Activated CD8-positive, alpha-beta memory T cell treated with anti-CD3 and anti-CD28 coated beads, Interleukin-2, amount 50 U/mL, for 1 hour (primary cell): ENCODE data around the gene FMN1.
"Not testable (repeated sequence)": the region's sequence is repeated elsewhere in the genome, so short reads cannot be mapped to it uniquely, and the experiment has no call there.

Experiments
- DNase-seq: peaks from one replicate; pipeline ENCODE4 v3.0.0-alpha.2; 2020; ENCODE audit errors: extremely low read depth

Gene FMN1

DNA sequence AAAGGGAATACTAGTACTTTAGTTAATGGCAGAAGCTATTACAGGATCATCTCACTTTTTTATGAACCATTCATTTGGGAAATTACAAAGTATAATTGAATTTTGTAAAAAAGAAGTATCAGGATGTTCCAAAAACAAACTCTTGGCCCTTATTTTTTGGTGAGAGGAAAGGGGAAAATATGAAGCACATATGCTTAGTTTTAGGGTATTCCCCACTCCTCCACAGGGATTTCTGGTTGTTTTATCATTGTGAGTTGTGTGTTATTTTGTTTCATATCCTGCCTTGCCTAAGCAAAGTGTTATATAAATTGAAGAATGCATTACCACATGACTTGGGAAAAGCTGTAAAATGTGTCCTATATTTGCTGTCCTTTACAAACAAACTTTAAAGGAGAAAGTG lies 227.0 kb downstream of the FMN1 start:
- DNase-seq: no peak

DNA sequence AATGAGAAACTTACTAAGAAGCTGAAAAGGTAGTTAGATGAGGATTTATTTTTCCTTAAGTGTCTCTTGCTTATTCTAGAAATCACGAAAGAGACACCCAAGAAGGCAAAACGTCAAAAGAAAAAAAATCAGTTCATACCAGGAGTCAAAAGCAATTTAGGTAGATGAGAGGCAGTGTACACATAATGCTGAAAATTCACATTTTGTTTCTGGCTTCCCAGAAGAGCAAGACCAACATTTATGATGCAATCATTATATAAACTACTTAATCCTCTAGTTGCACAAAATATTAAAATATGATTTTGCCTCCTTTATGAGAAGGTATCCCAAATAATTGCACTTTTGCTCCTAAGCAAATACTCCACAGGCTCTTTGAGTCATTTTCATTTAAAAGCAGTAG lies 228.0 kb downstream of the FMN1 start:
- no peak for DNase-seq

DNA sequence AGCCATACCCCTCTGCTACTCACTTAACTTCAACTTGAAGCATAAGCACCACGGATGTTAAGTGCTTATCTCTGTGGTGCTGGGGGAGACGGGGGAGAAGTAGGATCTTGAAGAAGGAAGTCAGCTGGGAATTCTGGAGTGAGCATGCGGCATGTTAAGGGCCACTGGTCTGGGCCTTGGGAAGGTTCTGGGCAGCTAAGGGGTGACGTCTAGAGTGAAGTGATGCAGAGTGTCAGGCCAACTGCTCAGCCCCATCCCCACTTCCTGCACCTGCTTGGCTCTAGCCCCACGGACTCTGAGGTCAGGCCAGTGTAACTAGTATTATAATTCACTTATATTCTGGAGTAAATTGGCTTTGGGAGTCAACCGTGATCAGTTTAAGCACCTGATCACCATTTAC lies 228.6 kb downstream of the FMN1 start:
- no peak for DNase-seq

DNA sequence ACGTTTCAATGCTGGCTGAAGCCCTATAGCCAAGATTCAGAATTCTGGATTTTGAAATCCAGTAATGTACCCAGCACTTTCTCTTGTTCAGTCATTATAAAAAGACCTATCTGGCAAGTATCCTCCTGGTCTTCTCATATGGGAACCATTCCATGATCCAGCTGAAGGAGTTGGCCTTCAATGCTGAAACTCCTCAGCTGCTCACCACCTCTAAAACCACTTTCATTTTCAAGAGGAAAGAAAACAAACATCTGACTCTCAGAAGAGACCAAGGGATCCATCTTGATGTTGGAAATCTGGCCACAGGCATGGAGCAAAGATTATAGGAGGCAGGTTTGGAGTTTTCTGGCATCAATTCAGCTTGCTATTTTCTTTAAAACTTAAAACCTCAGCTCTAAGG lies 235.4 kb downstream of the FMN1 start:
- DNase-seq: no peak

DNA sequence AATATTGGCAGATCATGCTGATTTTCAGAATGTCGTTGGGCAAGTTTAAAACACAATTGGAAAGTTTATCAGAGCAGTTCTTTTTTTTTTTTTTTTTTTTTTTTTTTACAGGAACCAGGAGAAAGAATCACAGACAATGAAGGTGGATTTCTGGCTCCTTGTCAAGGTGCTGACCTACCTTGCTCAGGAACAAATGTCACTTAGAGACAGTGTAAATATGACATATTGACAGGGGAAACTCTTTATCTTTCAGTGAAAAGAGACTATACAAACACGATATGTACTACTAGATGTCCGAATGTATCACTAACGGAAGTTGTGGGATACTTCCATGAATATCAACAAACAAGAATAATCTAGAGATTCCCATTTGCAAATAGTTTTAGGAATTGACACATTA lies 237.3 kb downstream of the FMN1 start:
- DNase-seq: no peak

DNA sequence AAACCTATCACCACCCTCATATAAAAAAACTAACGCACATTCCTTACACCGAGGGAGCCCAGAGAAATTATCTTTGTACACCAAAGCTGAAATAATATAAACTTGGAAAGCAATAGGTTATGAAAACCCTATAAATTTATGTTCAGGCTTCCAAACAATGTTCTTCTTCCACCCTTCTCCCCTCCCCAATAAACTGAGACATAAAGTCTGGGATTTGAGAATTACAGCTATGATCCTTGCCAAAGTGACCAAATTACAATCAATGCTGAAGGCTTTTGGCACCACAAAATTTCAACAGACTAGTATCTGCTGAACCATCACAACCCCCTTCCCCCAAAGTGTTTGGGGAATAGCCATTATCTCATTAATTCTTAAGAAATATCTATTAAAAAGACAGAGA lies 237.8 kb downstream of the FMN1 start:
- no peak for DNase-seq

DNA sequence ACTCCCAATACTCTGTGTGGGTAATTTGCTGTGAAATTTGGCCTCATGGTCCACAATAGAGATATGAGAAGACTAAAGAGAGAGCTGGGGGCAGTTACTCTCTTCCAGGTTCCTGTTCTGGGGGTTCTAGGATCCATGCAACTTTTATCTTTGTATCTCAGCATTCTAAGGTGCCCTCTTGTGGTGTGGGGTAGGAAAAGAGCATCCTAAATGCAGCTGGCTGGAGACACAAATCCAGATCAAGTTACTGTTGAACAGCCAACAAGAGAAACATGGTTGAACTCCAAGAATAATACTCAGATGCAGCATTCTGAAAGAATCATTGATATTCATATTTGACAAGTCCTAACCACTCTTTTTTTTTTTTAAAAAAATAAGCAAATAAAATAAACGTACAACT lies 238.5 kb downstream of the FMN1 start:
- no peak for DNase-seq

DNA sequence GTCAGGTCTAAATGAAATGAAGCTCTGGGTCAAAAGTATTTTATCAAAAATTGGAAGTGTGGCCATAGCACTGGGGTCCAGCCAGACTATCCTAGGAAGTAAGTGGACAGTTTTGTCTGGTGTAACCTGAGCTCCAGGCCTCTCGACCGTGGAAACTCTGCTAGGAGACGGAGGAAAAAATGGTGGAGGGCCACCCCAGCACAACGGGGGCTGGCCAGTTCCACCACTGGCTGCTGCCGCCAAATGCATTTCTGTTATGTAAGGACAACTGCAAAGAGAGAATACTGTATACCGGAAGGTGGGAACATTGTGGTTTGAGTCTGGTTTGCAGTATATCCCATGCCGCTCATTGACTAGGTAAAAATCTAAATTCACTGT lies 241.0 kb downstream of the FMN1 start:
- DNase-seq: no peak

DNA sequence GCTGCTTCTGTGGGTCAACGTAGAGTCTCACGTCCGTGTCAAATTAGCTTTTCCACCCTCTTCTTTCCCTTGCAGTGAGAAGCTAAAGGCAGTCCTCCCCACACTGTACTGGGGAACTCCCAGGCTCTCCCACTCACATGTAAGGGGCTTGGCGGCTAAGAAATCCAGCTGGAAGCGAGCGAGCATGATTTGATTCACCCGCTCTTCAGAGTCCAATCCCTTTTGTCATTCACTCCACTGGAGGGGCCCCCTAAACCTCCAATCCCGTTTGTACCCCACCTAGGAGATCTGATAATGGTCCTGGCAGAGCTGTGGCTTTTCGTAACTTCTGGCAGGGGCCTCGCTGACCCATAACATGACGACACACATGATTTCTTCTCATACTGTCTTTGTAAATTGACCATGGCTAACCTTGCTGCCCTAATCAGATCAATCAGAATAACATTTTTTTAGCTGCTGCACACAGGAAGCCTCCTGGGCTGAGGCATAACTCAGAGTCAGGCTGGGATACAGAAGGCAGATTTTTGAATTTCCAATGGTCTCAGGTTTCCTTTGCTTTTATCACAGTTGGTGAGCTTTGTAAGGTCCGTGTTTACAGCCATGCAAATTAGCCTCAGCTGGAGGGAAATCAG lies 241.5 kb downstream of the FMN1 start:
- no peak for DNase-seq

DNA sequence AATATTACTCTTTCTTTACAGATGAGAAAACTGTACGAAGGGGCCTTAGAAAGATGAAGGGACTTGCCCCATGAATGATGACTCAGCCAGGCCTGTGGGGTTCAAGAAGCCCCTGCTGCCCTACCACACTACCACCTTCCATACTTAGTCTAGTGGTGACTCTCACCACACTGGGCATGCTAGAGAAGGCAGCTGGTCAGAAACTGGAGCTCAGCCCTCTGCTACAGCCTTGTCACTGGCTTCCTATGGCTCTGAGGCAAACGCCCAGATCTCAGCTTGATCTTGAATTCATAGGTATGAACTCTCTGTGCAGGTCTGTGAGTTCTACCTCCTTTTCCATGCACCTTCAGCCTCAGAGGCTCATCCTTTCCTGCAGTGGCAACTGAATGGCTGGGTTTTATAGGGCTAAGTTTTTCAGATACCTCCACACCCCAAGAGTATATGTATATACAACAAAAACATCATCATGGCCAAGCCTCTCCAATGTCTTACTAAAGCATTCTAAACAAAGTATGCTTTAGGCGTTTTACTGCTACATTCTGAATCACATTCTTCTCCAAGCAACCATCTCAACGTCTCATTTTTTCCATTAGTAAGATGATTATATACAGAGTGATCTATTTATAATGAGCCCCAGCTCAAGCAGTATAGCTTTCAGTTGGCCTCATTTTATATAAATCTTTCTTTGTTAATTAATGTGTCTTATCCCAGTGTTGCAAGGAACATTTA lies 242.6 kb downstream of the FMN1 start:
- DNase-seq: no peak

DNA sequence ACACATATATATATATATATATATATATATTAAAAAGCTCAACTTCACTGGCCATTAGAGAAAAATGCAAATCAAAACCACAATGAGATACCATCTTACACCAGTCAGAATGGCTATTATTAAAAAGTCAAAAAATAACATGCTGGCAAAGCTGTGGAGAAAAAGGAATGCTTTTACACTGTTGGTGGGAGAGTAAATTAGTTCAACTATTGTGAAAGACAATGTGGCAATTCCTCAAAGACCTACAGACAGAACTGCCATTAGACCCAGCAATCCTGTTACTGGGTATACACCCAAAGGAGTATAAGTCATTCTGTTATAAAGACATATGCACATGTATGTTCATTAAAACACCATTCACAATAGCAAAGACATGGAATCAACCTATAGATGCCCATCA lies 244.5 kb downstream of the FMN1 start:
- not testable (repeated sequence) for DNase-seq

DNA sequence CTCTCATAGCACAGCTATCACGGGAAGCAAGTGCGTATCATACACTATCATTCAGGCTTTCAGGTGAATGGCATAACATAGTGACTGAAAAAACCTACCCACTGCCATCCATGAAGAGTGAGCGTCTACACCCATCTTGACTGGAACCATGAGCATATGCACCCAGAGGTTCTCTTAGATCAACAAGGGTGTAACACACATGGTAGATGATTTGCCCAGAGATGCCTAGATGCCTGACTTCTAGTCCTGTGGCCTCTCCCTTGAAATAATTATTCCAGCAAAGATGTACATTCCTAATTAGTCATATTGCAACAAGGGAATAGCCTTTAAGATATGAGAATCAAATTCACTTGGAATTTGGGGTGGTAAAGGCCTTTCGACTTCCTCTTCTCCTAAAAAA lies 248.3 kb downstream of the FMN1 start:
- no peak for DNase-seq

DNA sequence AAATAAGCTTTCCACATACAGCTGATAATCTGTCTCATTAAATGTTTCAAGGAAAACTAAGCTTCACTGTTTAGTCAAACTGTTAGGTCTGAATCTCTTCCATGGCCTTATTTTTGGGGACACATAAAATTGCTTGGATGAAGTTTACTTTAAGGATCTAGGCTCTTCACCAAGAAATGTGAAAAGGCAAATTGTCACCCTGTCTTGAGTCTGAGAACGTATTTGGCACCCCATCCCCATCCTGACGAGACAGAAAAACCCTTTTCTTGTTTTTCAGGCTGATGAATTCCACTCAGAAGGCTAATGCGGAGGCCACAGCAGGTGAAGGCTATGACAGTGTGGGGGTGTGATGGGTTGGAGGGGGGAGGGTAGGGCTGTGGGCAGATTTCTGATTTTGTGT lies 250.1 kb downstream of the FMN1 start:
- no peak for DNase-seq

DNA sequence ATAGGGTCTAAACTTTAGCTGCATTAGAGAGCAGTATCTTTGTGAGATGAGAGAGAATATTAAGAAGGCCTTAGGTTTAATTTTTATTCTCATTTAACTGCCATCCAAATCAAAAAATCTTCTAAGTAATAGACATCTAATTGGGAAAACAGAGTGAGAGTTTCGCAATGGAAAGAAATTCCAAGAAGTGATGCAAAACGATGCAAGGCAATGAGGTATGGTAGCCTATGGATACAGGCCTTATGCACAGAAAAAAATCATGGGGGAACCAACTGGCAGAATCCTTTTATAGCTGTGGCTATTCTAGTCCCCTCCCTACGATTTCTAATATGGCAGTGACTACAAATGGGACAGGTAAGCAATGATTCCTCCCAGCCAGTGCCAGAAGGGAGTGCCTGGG lies 250.8 kb downstream of the FMN1 start:
- DNase-seq: no peak

DNA sequence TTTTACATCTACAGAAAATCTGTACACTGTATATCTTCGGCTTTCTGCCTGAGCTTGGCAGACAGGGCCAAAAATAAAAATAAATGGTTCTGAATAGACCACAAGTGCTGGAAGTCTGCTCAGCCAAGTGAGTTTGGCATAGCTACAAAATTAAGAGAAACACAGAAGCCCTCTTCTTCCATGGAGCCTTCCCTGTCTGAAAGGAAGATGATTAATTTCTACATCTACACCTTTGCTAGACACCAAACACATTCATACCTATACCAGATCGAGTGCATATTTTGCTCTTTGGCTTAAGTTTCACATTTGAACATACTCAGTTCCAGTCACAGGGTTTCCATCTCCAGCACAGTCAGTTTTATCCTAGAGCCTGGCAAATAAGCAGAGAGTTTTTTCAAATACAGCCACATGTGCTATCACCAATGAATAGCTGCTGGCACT lies 252.1 kb downstream of the FMN1 start:
- DNase-seq: no peak

DNA sequence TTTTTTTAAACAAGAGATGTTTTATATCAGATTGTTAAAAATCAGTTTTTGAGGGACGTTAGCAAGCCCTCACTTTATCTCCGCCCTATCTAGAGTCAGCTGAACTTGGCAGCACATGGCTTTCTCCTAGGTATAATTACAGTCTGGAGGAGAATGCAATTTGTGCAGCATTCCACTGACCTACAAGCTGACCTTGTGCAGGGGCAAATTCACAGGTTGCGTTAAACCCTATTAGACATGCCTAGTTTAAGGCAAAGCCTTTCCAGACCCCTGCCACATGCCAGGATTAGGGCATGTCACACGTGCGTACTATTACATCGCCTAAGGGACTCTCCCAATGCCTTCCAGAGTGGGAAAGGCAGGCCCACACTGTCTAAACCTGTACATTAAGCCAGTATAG lies 252.7 kb downstream of the FMN1 start:
- no peak for DNase-seq

DNA sequence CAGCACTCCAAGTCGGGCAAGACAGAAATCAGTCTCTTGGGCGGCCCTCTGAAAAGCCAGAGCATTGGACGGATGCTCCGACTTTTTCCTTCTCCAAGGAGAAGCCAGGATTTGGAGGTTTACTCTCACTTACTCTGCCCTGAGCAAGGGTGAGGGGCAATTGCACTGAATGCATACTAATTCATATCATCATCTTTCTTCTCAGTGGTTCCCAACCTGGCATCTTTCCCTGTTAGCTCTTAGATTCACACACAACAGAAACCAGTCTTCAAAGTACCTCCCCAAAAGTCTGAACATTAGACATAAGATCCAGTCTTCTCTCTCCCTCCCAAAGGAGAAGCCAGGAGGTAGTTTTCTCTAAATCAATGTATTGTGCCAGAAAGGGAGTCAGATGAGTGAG lies 257.5 kb downstream of the FMN1 start:
- DNase-seq: no peak

DNA sequence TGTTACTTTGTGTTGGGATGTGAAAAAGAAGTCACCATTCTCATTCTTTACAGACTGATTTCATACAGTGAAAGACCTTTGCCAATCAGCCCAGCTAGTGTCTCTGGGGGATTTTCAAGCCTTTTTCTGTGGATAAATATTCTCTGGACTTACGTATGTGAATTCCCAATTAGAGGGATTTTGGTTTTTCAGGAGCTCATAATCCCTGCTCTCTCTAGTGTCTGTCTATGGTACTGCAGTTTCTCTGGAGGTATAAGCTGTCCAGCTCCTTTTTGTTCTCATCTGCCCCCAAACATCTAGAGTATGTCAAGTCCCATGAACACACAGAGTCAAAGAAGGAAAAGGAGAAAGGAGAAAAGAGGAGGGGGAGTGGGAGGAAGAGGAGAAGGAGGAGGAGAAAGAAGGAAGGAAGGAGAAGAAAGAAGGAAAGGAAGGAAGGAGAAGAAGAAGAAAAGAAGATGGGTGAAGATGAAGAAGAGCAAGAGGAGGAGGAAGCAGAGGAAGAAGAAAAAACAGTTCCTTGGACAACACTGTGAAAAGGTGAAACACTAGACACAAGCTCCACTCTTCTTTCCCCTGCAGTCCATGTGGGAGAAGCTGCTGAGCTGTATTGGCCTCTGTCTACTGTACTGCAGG lies 258.1 kb downstream of the FMN1 start:
- no peak for DNase-seq

DNA sequence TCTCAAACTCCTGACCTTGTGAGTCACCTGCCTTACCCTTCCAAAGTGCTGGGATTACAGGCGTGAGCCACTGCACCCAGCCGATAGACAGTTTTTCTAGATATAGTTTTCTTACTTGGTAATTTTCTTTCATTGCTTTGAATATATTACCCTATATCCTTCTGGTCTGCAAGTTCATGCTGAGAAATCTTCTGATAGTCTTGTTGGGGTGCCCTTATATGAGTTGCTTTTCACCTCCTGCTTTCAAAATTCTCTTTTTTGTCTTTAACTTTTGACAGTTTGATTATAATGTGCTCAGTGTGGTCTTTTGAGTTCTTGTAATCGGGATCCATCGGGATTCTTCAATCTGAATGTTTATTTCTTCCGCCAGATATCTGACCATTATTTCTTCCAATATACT lies 259.4 kb downstream of the FMN1 start:
- no peak for DNase-seq

DNA sequence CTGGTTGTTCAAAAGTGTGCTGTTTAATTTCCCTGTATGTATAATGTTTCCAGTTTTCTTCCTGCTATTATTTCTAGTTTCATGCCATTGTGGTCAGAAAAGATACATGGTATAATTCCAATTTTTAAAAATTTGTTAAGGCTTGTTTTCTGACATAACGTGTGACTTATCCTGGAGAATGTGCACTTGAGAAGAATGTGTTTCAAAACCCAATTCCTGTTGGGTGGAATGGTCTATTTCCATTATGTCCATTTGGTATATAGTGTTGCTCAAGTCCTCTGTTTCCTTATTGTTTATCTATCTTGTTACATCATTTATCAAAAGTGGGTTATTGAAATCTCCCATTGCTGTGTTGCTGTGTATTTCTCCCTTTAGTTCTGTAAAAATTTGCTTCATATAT lies 261.3 kb downstream of the FMN1 start:
- DNase-seq: no peak

DNA sequence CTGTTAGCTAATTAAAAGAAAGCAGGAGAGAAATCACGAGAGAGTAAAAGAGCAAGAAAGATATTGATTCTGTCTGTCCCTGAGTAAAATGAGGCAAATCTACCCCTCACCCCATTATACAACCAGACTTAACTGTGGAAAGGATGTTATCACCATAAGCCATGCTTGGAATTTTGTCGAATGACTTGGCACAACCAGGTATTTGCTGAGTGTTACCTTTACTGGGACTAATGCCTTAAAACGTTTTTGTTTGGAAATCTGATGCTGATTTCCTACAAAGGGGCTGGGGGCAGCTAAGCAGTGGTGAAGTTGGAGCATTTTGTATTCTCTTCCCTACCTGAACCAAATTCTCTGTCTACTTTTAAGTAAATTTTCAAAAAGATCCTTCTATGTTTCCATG lies 265.6 kb downstream of the FMN1 start:
- no peak for DNase-seq

DNA sequence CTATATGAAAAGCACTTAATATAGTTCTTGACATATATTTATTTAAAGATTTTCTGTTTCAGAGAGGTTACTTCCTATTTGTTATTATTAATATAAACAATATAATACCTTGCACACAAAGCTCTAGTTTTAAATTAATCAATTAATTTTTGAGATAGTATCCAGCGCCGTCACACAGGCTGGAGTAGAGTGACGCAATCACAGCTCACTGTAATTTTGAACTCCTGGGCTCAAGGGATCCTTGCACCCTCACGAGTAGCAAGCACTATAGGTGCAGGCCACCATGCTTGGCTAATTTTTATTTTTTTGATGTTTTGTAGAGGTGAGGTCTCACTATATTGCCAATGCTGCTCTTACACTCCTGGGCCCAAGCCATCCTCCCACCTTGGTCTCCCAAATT lies 267.4 kb downstream of the FMN1 start:
- DNase-seq: no peak

DNA sequence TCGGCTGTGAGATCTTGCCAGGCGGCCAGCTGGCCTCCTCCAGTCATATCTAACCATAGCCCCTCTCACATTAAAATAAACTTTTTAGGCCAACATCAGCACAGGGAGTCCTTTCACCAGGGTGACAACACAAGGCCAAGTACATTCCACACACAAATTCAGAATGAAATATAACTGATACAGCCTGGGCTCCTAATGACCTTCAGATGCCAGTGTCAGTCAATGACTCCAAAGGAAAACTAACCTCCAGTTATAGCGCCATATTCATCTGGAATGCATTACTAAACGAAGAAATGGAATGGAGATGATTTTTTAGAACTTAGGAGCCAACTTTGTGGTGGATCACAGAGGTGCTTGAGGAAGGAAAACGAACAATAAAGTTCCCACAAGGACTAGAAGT lies 271.3 kb downstream of the FMN1 start:
- no peak for DNase-seq

DNA sequence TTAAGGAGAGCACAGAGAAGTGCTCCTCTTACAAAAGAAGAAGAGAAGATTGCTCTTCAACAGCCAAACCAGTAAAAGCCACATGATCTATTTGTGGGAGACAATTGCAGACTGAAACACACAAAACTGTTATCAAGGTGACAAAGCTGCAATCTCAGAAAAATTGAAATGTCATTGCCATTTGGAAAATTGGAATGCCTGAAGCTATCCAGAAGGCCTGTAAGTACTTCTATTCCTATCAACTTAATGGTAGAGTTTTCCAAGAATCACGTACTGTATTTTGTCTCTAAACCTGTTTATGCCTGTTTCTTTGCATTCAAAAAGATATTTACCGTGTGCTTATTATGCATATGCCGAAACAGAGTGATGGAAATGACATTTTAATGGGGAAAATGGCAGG lies 272.0 kb downstream of the FMN1 start:
- DNase-seq: no peak
